GM12873 (cell line): ENCODE data around the gene TNFRSF8.

Source experiments
- TF ChIP-seq, protein P1 (sequence below): IDR thresholded peaks from 2 replicates; pipeline ENCODE4 v1.5.1; 2012; ENCODE audit warnings: low read depth, mild to moderate bottlenecking, moderate library complexity, low read length, control low read depth; ENCODE audit not compliant: insufficient read depth; ENCODE audit errors: missing control alignments

The TNFRSF8 gene

DNA sequence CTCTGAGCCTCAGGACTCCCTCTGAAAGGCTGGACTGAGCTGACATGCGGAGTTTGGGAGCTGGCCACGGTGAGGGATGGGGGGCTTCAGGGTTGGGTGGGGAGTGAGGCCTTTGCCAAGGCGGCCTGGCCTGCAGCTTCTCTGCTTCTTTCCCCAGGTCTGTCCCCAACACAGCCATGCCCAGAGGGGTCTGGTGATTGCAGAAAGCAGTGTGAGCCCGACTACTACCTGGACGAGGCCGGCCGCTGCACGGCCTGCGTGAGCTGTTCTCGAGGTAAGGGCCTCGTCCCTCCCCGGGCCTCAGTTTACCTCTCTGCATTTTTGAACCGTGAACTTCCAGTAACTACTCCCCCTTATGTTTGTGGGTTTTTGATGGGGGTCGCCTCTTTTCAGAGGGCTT is 48.6 kb downstream of the TNFRSF8 start:
- TF ChIP-seq, protein P1, sequence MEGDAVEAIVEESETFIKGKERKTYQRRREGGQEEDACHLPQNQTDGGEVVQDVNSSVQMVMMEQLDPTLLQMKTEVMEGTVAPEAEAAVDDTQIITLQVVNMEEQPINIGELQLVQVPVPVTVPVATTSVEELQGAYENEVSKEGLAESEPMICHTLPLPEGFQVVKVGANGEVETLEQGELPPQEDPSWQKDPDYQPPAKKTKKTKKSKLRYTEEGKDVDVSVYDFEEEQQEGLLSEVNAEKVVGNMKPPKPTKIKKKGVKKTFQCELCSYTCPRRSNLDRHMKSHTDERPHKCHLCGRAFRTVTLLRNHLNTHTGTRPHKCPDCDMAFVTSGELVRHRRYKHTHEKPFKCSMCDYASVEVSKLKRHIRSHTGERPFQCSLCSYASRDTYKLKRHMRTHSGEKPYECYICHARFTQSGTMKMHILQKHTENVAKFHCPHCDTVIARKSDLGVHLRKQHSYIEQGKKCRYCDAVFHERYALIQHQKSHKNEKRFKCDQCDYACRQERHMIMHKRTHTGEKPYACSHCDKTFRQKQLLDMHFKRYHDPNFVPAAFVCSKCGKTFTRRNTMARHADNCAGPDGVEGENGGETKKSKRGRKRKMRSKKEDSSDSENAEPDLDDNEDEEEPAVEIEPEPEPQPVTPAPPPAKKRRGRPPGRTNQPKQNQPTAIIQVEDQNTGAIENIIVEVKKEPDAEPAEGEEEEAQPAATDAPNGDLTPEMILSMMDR: no peak

DNA sequence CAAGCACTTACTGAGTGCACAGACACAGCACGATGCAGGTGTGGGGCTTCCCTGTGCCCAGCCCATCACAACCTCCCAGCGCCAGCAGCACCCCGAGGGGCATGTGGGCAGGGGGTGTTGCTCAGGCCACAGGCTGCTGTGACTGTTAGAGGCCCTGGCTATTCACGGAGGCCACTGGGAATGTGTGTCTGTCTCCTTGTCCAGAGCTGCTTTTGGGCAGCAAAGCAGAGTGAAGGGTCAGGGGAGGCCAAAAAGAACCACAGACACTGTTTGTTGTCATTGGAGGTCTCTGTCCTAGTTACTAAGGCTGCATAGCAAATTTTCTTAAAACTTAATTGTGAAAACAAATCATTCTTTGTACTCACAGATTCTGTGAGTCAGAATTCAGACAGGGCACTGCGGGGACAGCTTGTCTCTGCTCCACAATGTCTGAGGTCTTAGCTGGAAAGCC is 49.6 kb downstream of the TNFRSF8 start:
- TF ChIP-seq, protein P1: no peak

DNA sequence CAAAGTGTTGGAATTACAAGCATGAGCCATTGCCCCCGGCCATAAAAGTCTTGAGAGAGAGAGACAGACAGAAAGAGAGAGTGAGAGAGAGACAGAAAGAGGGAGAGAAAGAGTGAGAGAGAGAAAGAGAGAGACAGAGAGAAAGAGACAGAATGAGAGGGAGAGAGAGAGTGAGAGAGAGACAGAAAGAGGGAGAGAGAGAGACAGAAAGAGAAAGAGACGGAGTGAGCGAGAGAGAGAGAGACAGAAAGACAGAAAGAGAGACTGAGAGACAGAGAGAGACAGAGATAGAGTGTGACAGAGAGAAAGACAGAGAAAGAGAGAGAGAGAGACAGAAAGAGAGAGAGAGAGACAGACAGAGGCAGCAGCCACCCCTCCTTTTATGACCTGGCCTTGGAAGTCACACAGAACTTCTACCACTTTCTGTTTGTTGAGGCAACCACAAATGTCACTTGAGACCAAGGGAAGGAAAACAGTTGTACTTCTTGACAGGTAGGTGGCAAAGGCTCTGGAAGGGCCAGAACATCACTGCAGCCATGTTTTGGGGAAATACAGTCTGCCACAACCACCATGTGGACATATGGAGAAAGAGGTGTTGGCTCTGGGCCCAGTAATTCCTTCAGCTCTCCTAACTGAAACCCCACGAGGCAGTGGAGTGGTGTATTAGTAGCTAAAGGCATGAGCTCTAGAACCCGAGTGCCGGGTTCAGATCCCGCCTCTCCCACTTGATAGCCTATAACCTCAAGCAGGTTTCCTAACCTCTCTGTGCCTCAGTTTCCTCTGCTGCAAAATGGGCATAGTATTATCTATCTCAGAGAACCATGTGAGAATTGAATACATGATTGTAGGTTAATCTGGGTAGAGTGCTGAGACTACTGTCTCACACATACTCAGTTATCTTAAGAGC is 50.6 kb downstream of the TNFRSF8 start:
- TF ChIP-seq, protein P1: no peak

DNA sequence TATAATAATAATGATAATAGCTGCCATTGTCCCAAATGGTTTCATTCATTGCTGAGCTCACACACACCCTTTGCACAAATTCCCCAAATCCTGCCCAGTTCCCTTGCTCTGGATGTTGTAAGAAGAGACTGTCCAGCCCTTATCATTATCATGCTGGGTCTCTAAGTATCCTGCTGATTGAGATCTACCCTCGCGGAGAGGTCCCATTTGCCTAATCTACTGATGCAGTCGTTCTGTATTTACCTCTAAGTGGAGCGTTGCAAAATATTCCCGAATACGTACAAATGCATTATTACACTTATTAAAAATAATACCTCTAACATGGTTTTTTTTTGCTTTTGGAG is 51.2 kb downstream of the TNFRSF8 start:
- TF ChIP-seq, protein P1: no peak

DNA sequence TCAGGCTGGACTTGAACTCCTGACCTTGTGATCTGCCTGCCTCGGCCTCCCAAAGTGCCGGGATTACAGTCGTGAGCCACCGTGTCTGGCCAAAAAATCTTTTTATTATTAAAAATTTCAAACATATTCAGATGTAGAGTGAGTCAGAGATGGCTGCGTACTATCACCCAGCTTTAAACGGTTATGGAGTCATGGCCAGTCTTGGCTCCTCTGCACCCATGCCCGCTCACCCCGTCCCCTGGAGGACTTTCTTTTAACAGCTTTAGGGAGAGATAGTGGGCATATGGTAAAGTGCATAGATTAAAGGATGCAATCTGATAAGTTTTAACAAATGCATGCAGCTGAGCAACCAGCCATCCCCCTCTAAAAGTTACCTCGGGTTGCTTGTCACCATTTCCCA is 51.8 kb downstream of the TNFRSF8 start:
- TF ChIP-seq, protein P1: no peak

DNA sequence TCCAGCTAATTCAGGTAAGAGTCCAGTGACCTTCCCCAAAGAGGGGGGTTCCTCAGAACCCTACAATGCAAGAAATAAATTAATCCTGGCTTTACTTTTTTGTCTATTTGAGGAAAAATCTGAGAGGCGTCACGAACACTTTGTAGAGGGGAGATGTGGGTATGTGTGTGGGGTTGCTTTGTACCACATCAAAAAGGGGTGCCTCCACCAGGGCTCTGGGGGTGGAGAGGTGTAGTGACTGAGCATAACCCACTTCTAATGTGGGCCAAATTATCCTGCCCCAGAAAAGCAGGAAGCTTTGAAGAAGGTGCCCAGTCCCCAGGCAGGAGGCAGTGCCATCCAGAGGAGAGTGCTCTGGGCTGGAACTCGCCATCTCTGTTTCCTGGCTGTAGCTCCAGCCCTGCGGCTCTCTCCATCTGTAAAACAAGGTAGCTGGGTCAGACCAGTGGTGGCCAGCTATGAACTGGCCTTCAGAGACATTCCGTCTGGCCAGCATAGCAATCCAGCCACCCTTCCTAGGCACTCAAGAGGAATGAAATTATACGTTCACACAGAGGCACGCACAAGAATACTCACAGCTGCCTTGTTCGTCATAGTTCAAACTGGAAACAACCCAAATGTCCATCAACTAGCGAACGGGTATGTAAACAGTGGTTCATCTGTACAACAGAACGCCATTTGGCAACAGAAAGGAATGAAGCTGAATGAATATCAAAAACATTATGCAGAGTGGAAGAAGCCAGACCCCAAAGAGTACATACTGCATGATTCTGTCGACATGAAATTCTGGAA is 58.3 kb downstream of the TNFRSF8 start:
- TF ChIP-seq, protein P1: no peak

DNA sequence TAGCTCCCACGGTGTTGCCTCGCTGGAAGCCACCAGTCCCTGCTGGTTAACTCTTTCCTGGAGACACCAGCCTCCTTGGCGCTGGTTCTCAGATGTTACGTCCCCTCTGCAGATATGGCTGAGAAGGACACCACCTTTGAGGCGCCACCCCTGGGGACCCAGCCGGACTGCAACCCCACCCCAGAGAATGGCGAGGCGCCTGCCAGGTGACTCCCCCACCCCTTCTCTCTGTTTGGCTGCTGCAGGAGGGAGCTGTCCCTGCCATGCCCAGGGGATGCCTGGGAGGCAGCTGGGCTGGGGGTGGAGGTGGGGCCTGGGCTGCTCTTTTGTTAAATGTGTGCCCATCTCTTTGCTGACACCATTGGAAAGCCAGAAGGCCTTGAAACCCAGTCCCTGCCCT is 60.1 kb downstream of the TNFRSF8 start:
- TF ChIP-seq, protein P1: no peak
